A673 (cell line): ENCODE measurements around the gene LPA.

Experiments used
- EZH2 ChIP-seq: fragments of 200-600 bp; sonication (generic); IDR thresholded peaks from 2 replicates; pipeline ENCODE4 v1.6.1; 2017; ENCODE audit warnings: borderline replicate concordance, low read depth, mild to moderate bottlenecking, mixed read lengths, antibody characterized with exemption, low read length; ENCODE audit not compliant: poor library complexity, severe bottlenecking
- TF ChIP-seq, protein P1 (sequence below): fragments of 300-800, 200-600 bp; sonication (generic); conservative IDR thresholded peaks from 2 replicates; pipeline ENCODE4 v1.5.1; 2017; ENCODE audit warnings: low read depth, mild to moderate bottlenecking, antibody characterized with exemption, low read length, moderate library complexity, mixed read lengths

DNA sequence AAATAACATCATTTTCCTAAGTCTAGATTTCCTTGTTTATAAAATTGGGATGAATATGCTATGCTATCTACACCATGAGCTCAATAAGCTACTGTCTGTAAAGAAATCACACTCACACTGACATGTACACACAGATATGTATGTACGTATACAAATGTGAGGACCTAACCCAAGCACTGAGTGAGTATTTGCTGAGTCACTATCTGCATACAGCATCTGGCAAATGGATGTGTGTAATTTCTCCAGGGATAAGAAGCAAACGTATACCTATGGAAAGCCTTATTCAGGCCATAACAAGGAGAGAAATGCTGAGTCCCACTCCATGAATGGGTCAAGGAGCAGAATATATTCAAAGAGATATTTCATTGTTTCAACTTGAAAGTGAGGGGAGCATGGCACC lies 153.9 kb downstream of the LPA start:
- TF ChIP-seq, protein P1, sequence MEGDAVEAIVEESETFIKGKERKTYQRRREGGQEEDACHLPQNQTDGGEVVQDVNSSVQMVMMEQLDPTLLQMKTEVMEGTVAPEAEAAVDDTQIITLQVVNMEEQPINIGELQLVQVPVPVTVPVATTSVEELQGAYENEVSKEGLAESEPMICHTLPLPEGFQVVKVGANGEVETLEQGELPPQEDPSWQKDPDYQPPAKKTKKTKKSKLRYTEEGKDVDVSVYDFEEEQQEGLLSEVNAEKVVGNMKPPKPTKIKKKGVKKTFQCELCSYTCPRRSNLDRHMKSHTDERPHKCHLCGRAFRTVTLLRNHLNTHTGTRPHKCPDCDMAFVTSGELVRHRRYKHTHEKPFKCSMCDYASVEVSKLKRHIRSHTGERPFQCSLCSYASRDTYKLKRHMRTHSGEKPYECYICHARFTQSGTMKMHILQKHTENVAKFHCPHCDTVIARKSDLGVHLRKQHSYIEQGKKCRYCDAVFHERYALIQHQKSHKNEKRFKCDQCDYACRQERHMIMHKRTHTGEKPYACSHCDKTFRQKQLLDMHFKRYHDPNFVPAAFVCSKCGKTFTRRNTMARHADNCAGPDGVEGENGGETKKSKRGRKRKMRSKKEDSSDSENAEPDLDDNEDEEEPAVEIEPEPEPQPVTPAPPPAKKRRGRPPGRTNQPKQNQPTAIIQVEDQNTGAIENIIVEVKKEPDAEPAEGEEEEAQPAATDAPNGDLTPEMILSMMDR = no peak
- no peak for TF ChIP-seq EZH2
